HG02981 (cell line): ENCODE data around the gene METTL22.

Experiments used
- ATAC-seq: cut with Tn5 transposase; IDR thresholded peaks from one replicate; pipeline ENCODE4 v1.9.1; 2021; ENCODE audit warnings: mild to moderate bottlenecking, moderate library complexity; ENCODE audit not compliant: unreplicated experiment

Gene METTL22

GRCh38 chr16:8663192-8664089 is 41.9 kb downstream of the METTL22 start:
- ATAC-seq = no peak

DNA sequence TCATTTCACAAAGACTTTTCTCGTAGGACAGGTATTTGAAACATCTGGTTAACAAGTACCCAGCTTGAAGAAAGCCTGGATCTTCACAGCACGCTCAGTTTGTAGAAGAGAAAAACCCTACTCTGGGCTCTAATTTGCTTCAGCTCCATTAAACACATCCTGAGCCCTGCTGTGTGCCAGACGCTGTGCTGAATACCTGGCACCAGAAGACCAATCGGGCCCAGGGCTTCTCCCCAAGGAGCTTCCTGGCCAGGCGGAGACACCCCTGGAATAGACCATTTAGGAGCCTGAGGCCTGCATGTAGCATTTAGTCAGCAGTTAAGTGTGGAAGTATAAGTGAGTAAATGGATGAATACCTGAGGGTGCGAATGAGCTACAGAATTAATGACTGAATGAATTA is 44.0 kb downstream of the METTL22 start:
- ATAC-seq = no peak

- ATAC-seq = no peak
Observed at GRCh38 chr16:8667492-8667891, 46.0 kb downstream of the METTL22 start.

- ATAC-seq = no peak
Observed at GRCh38 chr16:8668113-8668512, 46.6 kb downstream of the METTL22 start.

GRCh38 chr16:8669481-8669880 is 48.0 kb downstream of the METTL22 start:
- no peak for ATAC-seq

GRCh38 chr16:8670014-8670560 is 48.6 kb downstream of the METTL22 start:
- ATAC-seq = no peak

- peak; percentile 30 for ATAC-seq
Observed at GRCh38 chr16:8673611-8674412, 52.3 kb downstream of the METTL22 start.

- ATAC-seq = peak; percentile 100
Observed at GRCh38 chr16:8674413-8675022, 53.0 kb downstream of the METTL22 start, which contains the start of gene ABAT. Gene ABAT (plus strand): TSS chr16:8674617. CDS start chr16:8735740, 61,123 bp downstream.

DNA sequence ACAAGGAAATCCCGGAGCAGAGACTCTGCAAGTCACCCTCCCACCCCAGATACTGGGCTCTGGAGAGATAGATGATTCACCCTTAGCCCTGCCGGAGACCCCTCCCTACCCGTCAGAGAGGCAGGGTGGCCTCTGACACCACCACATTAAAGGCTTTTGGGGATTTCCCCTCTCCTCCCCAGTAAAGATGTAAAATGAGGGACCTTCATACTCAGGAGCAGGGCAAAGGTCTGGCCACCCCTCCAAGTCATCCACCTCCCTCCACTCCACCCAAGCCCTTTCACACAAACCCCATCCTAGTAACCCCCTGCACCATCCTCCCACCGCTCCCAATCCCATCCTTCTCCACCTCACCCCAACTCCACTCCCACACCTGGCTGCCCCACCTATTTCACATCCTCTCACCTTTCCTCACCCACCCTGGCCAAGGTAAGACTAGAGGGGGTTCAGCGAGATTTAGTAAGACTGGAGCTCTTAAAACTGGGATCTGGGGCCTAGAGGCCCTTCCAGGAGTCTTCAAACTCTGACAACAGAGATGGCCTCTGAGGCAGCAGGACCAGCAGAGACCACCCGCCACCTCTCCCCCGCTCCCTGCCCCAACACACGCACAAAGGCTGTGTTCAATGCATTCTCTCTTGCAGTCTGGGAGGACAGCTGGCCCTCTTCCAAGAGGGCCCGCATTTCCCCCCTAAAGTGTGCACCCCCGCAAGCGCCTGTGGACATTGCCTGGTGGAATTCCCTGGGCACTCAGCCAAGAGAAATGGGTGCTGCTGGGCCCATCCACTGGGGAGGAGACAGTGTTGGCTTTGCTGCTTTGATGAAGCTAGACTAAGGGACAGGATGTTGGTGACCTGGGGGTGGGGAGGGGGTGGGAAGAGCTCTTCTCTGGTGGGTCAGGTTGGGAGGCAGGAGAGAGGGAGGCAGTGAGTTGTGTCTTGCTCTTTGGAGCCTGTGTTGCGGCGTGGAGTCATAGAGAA is 54.0 kb downstream of the METTL22 start:
- ATAC-seq = no peak

DNA sequence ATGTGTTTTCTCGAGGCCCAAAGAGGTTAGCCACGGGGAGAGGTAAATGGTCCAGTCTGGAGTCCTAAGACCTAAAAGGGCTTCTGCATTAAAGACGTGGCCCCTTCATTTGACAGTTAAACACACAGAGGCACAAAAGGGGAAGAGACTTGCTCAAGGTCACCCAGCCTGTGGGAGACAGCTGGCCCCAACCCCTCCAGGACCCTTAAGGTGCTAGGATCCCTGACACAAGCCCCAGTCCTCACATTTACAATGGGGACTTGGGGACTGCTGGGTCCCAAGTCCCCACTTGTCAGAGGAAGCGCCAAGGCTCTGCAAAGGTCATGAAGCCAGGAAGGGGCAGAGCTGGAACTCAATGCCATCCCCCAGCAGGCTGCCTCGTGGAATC is 54.7 kb downstream of the METTL22 start:
- ATAC-seq = no peak

GRCh38 chr16:8676737-8677375 is 55.4 kb downstream of the METTL22 start:
- no peak for ATAC-seq

DNA sequence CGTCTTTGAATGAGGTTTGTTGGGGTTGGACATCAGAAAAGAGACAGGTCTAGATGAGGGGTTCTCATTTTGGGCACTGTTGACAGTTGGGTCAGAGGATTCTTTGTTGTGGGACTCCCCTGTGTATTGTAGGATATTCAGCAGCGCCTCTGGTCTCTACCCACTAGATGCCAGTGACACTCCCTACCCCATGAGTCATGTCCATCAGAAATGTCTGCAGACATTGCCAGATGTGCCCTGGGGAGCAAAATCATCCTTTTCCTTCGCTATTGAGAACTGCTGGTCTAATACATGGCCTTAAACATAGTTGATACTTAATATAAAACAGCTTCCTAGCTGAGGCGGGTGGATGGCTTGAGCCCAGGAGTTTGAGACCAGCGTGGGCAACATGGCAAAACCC is 56.0 kb downstream of the METTL22 start:
- no peak for ATAC-seq

DNA sequence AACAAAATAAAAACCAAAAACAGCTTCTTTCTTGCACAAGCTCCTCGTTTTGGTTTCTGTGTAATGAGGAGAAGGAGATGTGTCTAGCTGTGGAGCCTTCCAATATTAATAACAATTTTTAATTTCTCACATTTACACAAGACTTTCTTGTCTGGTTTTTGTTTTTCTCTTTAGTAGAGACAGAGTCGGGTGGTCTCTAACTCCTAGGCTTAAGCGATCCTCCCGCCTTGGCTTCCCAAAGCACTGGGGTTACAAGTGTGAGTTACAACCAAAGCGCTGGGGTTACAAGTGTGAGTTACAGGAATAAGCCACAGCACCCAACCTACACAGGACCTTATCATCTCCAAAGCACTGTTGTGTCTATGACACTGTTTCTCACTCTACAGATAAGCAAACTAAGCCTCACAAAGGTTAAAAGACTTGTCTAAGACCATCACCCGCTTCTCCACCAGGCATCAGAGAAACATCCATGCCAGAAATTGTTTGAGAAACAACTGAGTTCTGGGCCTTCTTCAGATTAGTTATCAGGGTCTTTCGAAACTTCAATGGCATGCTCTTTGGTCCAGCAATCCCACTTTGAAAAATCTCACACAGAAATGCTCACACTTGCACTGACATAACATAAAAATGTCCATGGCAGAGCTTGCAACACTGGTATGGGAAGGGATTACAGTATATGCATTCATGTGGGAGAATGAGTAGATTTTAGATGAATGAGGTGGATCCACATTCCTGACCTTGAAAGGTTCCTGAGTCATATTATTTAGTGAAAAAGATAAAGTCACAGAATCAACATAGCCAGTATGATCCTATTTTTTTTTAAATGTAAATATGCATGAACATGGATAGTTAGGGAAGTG is 56.8 kb downstream of the METTL22 start:
- ATAC-seq = no peak

DNA sequence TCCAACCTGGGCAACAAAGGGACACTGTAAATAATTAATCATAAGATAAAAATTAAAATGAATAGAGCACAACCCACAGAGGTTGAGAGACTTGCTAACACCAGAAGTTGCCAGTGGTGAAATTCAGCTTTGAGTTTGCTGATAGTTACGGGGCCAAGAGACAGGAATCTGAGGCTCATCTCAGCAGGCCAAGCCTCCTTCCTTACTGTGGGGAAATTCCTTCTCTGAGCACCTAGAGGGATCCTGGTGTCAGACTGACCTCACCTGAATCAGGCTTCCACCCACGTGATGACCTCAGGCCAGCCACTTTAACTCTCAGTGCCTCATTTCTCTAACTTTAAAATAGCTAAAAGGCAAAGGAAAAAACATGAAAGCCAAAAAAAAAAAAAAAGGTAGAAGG is 57.7 kb downstream of the METTL22 start:
- no peak for ATAC-seq

- no peak for ATAC-seq
Observed at GRCh38 chr16:8682551-8683259, 61.2 kb downstream of the METTL22 start.

DNA sequence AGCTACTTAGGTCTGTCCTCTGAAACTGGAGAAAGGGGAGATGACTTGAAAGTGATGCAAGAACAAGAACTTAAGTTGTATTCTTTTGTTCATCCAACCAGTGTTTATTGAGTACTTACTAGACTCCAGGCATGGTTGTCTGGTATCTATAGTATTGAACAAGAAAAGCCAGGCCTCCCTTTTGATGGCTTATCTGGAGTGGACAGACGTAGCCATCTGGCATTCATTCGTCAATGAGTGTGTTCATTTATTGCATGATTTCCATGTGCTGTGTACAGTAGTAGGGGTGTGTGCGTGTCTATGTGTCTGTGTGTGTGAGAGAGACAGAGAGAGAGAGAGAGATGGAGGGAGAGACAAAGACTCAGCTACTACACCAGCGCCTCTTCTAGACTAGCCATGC is 62.1 kb downstream of the METTL22 start:
- ATAC-seq = no peak

- no peak for ATAC-seq
Observed at GRCh38 chr16:8685617-8686016, 64.1 kb downstream of the METTL22 start.

GRCh38 chr16:8686031-8686621 is 64.6 kb downstream of the METTL22 start:
- ATAC-seq = no peak
